ENCODE results near the gene SLC25A21.

Gene SLC25A21

DNA sequence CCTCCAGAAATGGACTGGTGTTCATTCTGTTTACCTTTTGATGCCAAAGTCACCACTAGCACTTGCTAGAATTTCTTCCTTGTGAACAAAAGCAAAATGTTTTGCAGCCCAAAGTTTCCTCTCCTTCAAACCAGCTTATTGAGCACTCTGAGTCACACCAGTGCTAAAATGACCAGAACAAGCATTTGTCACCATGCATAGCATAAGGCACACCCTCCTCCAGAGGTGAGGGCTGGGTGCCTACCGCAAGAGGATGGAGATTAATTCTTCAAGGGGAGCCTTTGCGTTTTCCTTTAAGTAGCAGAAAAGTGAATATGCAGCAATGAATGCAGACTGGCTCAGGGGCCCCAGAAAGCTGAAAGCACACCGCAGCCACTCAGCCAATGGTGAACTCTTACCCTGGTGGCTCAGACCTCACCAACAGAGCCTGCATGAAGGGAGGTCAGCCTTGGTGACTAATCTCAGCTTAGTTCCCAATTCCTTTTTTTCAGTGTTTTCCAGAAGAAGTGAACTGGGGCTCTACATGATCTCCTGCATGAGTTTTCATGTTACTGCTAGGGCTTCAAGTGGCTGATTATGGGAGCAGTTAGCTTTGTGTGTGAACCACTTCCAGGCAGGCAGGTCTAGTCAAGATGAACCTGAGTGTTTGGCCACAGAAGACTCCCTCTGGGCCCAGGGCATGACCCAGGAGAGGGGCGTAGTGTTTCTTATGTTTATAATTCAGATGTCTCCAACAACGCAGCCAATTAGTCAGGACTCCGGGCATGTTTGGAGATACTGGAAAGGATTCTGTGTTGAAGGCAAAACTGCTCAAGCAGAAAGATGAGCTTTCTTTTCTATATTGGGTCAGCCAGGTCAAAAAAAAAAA is 414.4 kb downstream of the SLC25A21 start:
- no peak overlapping the region for H2BK120ac ChIP-seq (ENCODE audit: low read depth, low read length)
- WGBS, 2 donors (ENCODE audit: extremely low coverage in 2 of 2, insufficient read length in 2 of 2, insufficient replicate concordance in 1 of 2), result no CpG with 5 or more reads among the region's 6 CpGs
- H4K91ac ChIP-seq (ENCODE audit: low read depth, low read length, poor library complexity), result no peak overlapping the region
- H3K4me2 ChIP-seq (ENCODE audit: insufficient read depth, low read length, poor library complexity, severe bottlenecking), result no peak overlapping the region
- no peaks in the 10 kb centered on the region for H3K79me1 ChIP-seq (ENCODE audit: low read depth, low read length)
- H3K23ac ChIP-seq (ENCODE audit: low read depth, low read length, poor library complexity), result no peak overlapping the region
- no peak overlapping the region for H3K9ac ChIP-seq (ENCODE audit: low read depth, low read length, poor library complexity)
- DNase-seq (ENCODE audit: low spot score), result no peak
- no peak overlapping the region for H3K27ac ChIP-seq (replicated peaks; ENCODE audit: low read length)
- H2BK5ac ChIP-seq (ENCODE audit: low read length), result no peak overlapping the region
- no peak overlapping the region for H2AFZ ChIP-seq (ENCODE audit: low read length)
- no peak overlapping the region for H3K14ac ChIP-seq (ENCODE audit: low read length)
- H4K8ac ChIP-seq (ENCODE audit: low read depth, low read length), result no peak overlapping the region
- no peak overlapping the region for H3K4ac ChIP-seq (ENCODE audit: low read length)
- H3K4me1 ChIP-seq (ENCODE audit: control insufficient read depth in 2 of 2, insufficient read depth in 1 of 2, low read depth in 1 of 2, low read length in 2 of 2), result peaks cover 2 to 8% of the 10 kb centered on the region in 2 donors
- H2AK5ac ChIP-seq (ENCODE audit: low read depth, low read length), result no peak overlapping the region
- H2BK12ac ChIP-seq (ENCODE audit: low read length), result no peak overlapping the region
- no peaks in the 10 kb centered on the region for H3K36me3 ChIP-seq (replicated peaks in 1 of 2; ENCODE audit: control insufficient read depth in 2 of 2, insufficient read depth in 2 of 2, low read length in 2 of 2)
- no peak overlapping the region for H2BK15ac ChIP-seq (ENCODE audit: low read length)
- no peak overlapping the region for H3K18ac ChIP-seq (ENCODE audit: low read length)
- H3K9me3 ChIP-seq (replicated peaks in 1 of 2; ENCODE audit: control insufficient read depth in 2 of 2, insufficient read depth in 1 of 2, low read depth in 1 of 2, low read length in 2 of 2), result peaks cover 0 to 3% of the 10 kb centered on the region in 2 donors
- no peak overlapping the region for H3K4me3 ChIP-seq (ENCODE audit: low read length in 2 of 2)
- no peaks in the 10 kb centered on the region for H3K27me3 ChIP-seq (ENCODE audit: control insufficient read depth in 3 of 3, insufficient read depth in 3 of 3, low read depth in 1 of 3, low read length in 3 of 3)

DNA sequence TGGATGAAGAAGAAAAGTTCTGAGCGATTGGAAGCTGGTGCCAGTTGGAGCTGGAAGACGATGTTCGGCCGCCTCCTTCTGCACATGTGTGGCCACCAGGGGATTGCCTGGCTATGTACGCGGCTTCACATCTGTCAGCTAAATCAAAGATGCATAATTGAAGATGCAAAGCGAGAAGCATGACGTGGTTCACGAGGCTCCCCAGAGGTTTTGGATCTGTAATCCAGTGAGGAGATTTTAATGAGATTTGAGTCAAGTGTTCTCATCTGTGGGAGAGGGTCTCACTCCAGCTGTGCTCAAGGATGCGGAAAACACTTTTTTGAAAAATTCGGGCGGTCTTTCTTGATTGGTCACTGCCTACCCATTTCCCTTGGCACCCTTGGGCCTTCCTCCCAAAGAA is 416.2 kb downstream of the SLC25A21 start:
- Histone ChIP-seq H3K27ac (replicated peaks; ENCODE audit: low read length) (no peak overlapping the region), H3K4ac (ENCODE audit: low read length) (no peak overlapping the region), H2BK12ac (ENCODE audit: low read length) (no peak overlapping the region), H3K79me1 (ENCODE audit: low read depth, low read length) (no peaks in the 10 kb centered on the region), H3K4me1 (ENCODE audit: control insufficient read depth in 2 of 2, insufficient read depth in 1 of 2, low read depth in 1 of 2, low read length in 2 of 2) (peaks cover 2 to 8% of the 10 kb centered on the region in 2 donors), H2AFZ (ENCODE audit: low read length) (no peak overlapping the region), H3K23ac (ENCODE audit: low read depth, low read length, poor library complexity) (peak overlapping the region; percentile 35), H2BK15ac (ENCODE audit: low read length) (no peak overlapping the region), H3K36me3 (replicated peaks in 1 of 2; ENCODE audit: control insufficient read depth in 2 of 2, insufficient read depth in 2 of 2, low read length in 2 of 2) (no peaks in the 10 kb centered on the region), H2BK5ac (ENCODE audit: low read length) (no peak overlapping the region), H3K27me3 (ENCODE audit: control insufficient read depth in 3 of 3, insufficient read depth in 3 of 3, low read depth in 1 of 3, low read length in 3 of 3) (no peaks in the 10 kb centered on the region), H3K4me2 (ENCODE audit: insufficient read depth, low read length, poor library complexity, severe bottlenecking) (no peak overlapping the region), H4K91ac (ENCODE audit: low read depth, low read length, poor library complexity) (no peak overlapping the region), H3K9me3 (replicated peaks in 1 of 2; ENCODE audit: control insufficient read depth in 2 of 2, insufficient read depth in 1 of 2, low read depth in 1 of 2, low read length in 2 of 2) (peaks cover 0 to 3% of the 10 kb centered on the region in 2 donors), H3K14ac (ENCODE audit: low read length) (no peak overlapping the region), H4K8ac (ENCODE audit: low read depth, low read length) (no peak overlapping the region), H3K9ac (ENCODE audit: low read depth, low read length, poor library complexity) (no peak overlapping the region), H3K18ac (ENCODE audit: low read length) (peak overlapping the region; percentile 27), H2AK5ac (ENCODE audit: low read depth, low read length) (no peak overlapping the region), H2BK120ac (ENCODE audit: low read depth, low read length) (no peak overlapping the region), H3K4me3 (ENCODE audit: low read length in 2 of 2) (no peak overlapping the region)
- no peak for DNase-seq (ENCODE audit: low spot score)
- WGBS, 2 donors (ENCODE audit: extremely low coverage in 2 of 2, insufficient read length in 2 of 2, insufficient replicate concordance in 1 of 2), result no CpG with 5 or more reads among the region's 12 CpGs

DNA sequence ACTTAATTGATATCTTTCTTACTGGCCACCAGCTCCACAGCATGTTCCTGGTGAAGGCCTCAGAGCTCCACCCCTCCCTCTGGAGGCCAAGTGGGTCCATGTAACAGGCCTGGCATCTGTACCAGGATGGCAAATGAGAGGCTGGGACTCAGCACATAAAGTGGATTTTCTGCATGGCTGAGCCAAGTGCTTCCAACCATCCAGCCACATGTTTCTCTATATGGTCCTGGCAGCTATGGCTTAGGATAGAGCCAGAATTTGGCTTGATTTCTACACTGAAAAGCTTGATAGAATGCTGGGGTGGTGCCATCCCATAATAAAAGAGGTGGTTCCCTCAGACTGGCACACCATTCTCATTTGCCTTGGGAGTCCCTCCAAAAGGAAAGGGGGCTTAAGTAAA is 416.6 kb downstream of the SLC25A21 start:
- no peak overlapping the region for H2BK15ac ChIP-seq (ENCODE audit: low read length)
- peaks cover 2 to 6% of the 10 kb centered on the region in 2 donors for H3K4me1 ChIP-seq (ENCODE audit: control insufficient read depth in 2 of 2, insufficient read depth in 1 of 2, low read depth in 1 of 2, low read length in 2 of 2)
- H4K91ac ChIP-seq (ENCODE audit: low read depth, low read length, poor library complexity), result no peak overlapping the region
- no peak overlapping the region for H2BK12ac ChIP-seq (ENCODE audit: low read length)
- H3K4me2 ChIP-seq (ENCODE audit: insufficient read depth, low read length, poor library complexity, severe bottlenecking), result no peak overlapping the region
- H3K27me3 ChIP-seq (ENCODE audit: control insufficient read depth in 3 of 3, insufficient read depth in 3 of 3, low read depth in 1 of 3, low read length in 3 of 3), result no peaks in the 10 kb centered on the region
- no peak overlapping the region for H3K9ac ChIP-seq (ENCODE audit: low read depth, low read length, poor library complexity)
- H3K4me3 ChIP-seq (ENCODE audit: low read length in 2 of 2), result no peak overlapping the region
- no peak overlapping the region for H2AK5ac ChIP-seq (ENCODE audit: low read depth, low read length)
- H3K79me1 ChIP-seq (ENCODE audit: low read depth, low read length), result no peaks in the 10 kb centered on the region
- no peaks in the 10 kb centered on the region for H3K36me3 ChIP-seq (replicated peaks in 1 of 2; ENCODE audit: control insufficient read depth in 2 of 2, insufficient read depth in 2 of 2, low read length in 2 of 2)
- H3K18ac ChIP-seq (ENCODE audit: low read length), result no peak overlapping the region
- H3K9me3 ChIP-seq (replicated peaks in 1 of 2; ENCODE audit: control insufficient read depth in 2 of 2, insufficient read depth in 1 of 2, low read depth in 1 of 2, low read length in 2 of 2), result peaks cover 0 to 3% of the 10 kb centered on the region in 2 donors
- H4K8ac ChIP-seq (ENCODE audit: low read depth, low read length), result no peak overlapping the region
- H3K27ac ChIP-seq (replicated peaks; ENCODE audit: low read length), result no peak overlapping the region
- no peak overlapping the region for H2BK5ac ChIP-seq (ENCODE audit: low read length)
- DNase-seq (ENCODE audit: low spot score), result no peak
- H2AFZ ChIP-seq (ENCODE audit: low read length), result no peak overlapping the region
- no peak overlapping the region for H3K14ac ChIP-seq (ENCODE audit: low read length)
- no peak overlapping the region for H2BK120ac ChIP-seq (ENCODE audit: low read depth, low read length)
- H3K23ac ChIP-seq (ENCODE audit: low read depth, low read length, poor library complexity), result no peak overlapping the region
- H3K4ac ChIP-seq (ENCODE audit: low read length), result no peak overlapping the region

DNA sequence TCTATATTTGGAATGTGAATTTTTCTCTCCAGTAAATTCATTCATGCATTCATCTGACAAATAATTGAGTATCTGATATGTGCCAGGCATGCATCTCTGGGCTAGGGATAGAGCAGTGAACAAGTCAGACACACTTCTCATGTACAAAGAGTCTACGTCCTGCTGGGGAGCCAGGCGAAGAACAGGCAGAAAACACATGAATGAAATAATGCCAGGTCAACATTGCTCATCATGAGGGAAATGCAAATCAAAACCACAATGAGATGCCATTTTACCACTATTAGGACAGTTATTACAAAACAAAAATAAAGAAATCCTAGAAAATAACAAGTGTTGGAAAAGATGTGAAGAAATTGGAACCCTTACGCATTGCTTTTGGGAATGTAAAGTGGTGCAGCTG is 420.5 kb downstream of the SLC25A21 start:
- no peak overlapping the region for H2BK5ac ChIP-seq (ENCODE audit: low read length)
- no peaks in the 10 kb centered on the region for H3K79me1 ChIP-seq (ENCODE audit: low read depth, low read length)
- H3K4me3 ChIP-seq (ENCODE audit: low read length in 2 of 2), result no peak overlapping the region
- no peak overlapping the region for H2AK5ac ChIP-seq (ENCODE audit: low read depth, low read length)
- no CpG with 5 or more reads among the region's 3 CpGs for WGBS, 2 donors (ENCODE audit: extremely low coverage in 2 of 2, insufficient read length in 2 of 2, insufficient replicate concordance in 1 of 2)
- no peak overlapping the region for H3K18ac ChIP-seq (ENCODE audit: low read length)
- H2BK12ac ChIP-seq (ENCODE audit: low read length), result no peak overlapping the region
- no peak overlapping the region for H2BK15ac ChIP-seq (ENCODE audit: low read length)
- H2BK120ac ChIP-seq (ENCODE audit: low read depth, low read length), result no peak overlapping the region
- H3K23ac ChIP-seq (ENCODE audit: low read depth, low read length, poor library complexity), result no peak overlapping the region
- H4K8ac ChIP-seq (ENCODE audit: low read depth, low read length), result no peak overlapping the region
- no peak overlapping the region for H3K14ac ChIP-seq (ENCODE audit: low read length)
- peaks cover 0 to 3% of the 10 kb centered on the region in 2 donors for H3K9me3 ChIP-seq (replicated peaks in 1 of 2; ENCODE audit: control insufficient read depth in 2 of 2, insufficient read depth in 1 of 2, low read depth in 1 of 2, low read length in 2 of 2)
- H3K4ac ChIP-seq (ENCODE audit: low read length), result no peak overlapping the region
- no peak overlapping the region for H3K27ac ChIP-seq (replicated peaks; ENCODE audit: low read length)
- no peak for DNase-seq (ENCODE audit: low spot score)
- H4K91ac ChIP-seq (ENCODE audit: low read depth, low read length, poor library complexity), result no peak overlapping the region
- H3K9ac ChIP-seq (ENCODE audit: low read depth, low read length, poor library complexity), result no peak overlapping the region
- H3K4me1 ChIP-seq (ENCODE audit: control insufficient read depth in 2 of 2, insufficient read depth in 1 of 2, low read depth in 1 of 2, low read length in 2 of 2), result no peaks in the 10 kb centered on the region
- no peak overlapping the region for H3K4me2 ChIP-seq (ENCODE audit: insufficient read depth, low read length, poor library complexity, severe bottlenecking)
- no peaks in the 10 kb centered on the region for H3K27me3 ChIP-seq (ENCODE audit: control insufficient read depth in 3 of 3, insufficient read depth in 3 of 3, low read depth in 1 of 3, low read length in 3 of 3)
- H3K36me3 ChIP-seq (replicated peaks in 1 of 2; ENCODE audit: control insufficient read depth in 2 of 2, insufficient read depth in 2 of 2, low read length in 2 of 2), result no peaks in the 10 kb centered on the region
- H2AFZ ChIP-seq (ENCODE audit: low read length), result no peak overlapping the region

Measured in neuronal stem cell (in vitro differentiated cells).